NCI-H1105 treated with DMSO at 0.1 percent for 48 hours (cell line): Measurements from ENCODE around the gene SIN3B.

ENCODE experiments used
- DNase-seq: peaks from one replicate; lab custom pipeline; 2025; lab: John Stamatoyannopoulos, UW

Gene SIN3B

GRCh38 chr19:16889366-16889882 is 60.2 kb downstream of the SIN3B start:
- no peak for DNase-seq

- DNase-seq = no peak
Measured at GRCh38 chr19:16889883-16890460, 60.8 kb downstream of the SIN3B start.

- DNase-seq = no peak
Measured at GRCh38 chr19:16890461-16891184, 61.4 kb downstream of the SIN3B start.

- no peak for DNase-seq
Measured at GRCh38 chr19:16891696-16892382, 62.6 kb downstream of the SIN3B start.

- DNase-seq = no peak
Measured at GRCh38 chr19:16892436-16892835, 63.2 kb downstream of the SIN3B start.

- DNase-seq = no peak
Measured at GRCh38 chr19:16892868-16893685, 63.9 kb downstream of the SIN3B start.

- no peak for DNase-seq
Measured at GRCh38 chr19:16893686-16893989, 64.4 kb downstream of the SIN3B start.

- no peak for DNase-seq
Measured at GRCh38 chr19:16894080-16894479, 64.9 kb downstream of the SIN3B start.

GRCh38 chr19:16895467-16896145 is 66.4 kb downstream of the SIN3B start:
- no peak for DNase-seq

GRCh38 chr19:16896146-16897028 is 67.2 kb downstream of the SIN3B start:
- no peak for DNase-seq

GRCh38 chr19:16897029-16897855 is 68.0 kb downstream of the SIN3B start:
- no peak for DNase-seq

- DNase-seq = no peak
Measured at GRCh38 chr19:16897856-16898161, 68.6 kb downstream of the SIN3B start.

- no peak for DNase-seq
Measured at GRCh38 chr19:16898361-16899015, 69.3 kb downstream of the SIN3B start.

- DNase-seq = no peak
Measured at GRCh38 chr19:16899566-16900075, 70.4 kb downstream of the SIN3B start.

GRCh38 chr19:16901491-16902175 is 72.4 kb downstream of the SIN3B start:
- DNase-seq = peak; percentile 7

- DNase-seq = no peak
Measured at GRCh38 chr19:16902545-16902944, 73.3 kb downstream of the SIN3B start.

GRCh38 chr19:16903347-16903746 is 74.1 kb downstream of the SIN3B start:
- no peak for DNase-seq

GRCh38 chr19:16904599-16904998 is 75.4 kb downstream of the SIN3B start:
- DNase-seq = no peak

- no peak for DNase-seq
Measured at GRCh38 chr19:16908759-16909158, 79.6 kb downstream of the SIN3B start.
